Activated CD4-positive, alpha-beta T cell treated with anti-CD3 and anti-CD28 coated beads for 1 hour (primary cell): ENCODE data around the gene ALDOA.

Source experiments
- DNase-seq: peaks from one replicate; pipeline ENCODE4 v3.0.0-alpha.2; 2020

ALDOA gene

GRCh38 chr16:30070490-30070889 is 4.9 kb downstream of the ALDOA start:
- DNase-seq, result no peak

DNA sequence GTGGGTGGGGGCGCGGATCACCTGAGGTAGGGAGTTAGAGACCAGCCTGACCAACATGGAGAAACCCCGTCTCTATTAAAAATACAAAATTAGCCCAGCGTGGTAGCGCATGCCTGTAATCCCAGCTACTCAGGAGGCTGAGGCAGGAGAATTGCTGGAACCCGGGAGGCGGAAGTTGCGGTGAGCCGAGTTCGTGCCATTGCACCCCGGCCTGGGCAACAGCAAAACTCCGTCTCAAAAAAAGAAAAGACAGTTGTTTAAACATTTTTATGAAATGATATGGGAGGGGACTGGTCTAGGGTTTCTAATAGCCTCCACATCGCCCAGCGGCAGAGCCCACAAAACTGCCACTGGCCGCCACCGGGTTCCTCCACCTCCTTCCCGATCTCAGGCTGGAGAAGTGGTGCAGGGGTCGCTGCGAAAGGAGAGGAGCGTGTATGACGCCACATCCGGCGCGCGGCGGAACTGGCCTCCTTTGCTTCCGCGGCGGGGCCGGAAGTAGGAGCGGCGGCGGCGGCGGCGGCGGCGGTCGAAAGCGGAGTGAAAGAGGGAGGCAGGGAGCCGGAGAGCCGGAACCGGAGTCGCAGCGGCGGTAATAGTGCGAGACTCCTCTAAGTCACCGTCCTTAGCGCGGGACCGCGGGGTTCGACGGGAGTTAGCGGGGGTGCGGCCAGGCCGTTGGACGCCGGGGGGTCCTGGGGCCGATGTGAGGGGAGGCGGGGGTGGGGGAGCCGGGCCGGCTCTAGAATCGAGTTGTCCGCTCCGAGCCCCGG is 10.1 kb downstream of the ALDOA start, which contains the start of gene PPP4C:
TSS of gene PPP4C (plus strand) at position 492 of the 773 bp plus-strand sequence. CDS start 384 bp downstream, outside the sequence.
- DNase-seq, result peak; percentile 83

DNA sequence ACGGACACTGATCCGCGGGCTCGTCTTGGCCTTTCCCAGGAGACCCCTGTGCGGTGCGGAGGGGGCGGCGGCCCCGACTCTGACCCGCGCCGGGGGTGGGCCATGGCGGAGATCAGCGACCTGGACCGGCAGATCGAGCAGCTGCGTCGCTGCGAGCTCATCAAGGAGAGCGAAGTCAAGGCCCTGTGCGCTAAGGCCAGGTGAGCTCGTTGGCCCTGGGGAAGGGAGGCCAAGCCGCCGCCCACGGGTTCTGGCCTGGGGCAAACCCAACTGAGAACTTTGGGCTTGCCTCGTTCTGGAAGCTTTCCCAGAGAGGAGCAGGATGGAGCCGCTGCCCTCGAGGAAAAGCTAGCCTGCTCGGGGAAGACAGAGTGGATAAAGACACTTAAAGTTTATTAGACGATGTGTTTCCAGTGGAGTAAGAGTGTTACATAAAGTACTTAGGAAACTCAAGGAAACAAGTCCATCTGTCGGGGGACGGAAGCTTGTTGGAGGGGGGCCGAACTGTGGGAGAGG is 10.8 kb downstream of the ALDOA start:
- DNase-seq, result no peak

DNA sequence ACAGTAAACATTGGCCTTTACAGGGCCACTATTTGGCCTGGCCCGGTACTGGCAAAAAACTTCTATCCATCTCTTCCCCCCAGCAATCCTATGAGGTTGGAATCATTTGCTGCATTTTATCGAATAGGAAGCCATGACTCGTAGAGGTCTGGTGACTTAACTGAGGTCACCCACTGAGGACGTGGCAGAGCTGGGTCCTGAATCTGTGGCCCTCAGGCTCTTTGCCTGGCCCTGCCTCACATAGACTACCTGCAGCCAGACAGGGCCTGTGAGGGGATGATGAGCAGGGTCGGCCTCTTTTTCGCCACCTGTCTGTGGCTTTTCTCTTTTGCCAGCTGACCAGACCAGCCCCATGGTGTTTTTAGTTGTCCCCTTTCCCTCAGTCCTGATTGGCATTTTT is 12.1 kb downstream of the ALDOA start:
- DNase-seq, result no peak

GRCh38 chr16:30078744-30079143 is 13.2 kb downstream of the ALDOA start:
- no peak for DNase-seq

DNA sequence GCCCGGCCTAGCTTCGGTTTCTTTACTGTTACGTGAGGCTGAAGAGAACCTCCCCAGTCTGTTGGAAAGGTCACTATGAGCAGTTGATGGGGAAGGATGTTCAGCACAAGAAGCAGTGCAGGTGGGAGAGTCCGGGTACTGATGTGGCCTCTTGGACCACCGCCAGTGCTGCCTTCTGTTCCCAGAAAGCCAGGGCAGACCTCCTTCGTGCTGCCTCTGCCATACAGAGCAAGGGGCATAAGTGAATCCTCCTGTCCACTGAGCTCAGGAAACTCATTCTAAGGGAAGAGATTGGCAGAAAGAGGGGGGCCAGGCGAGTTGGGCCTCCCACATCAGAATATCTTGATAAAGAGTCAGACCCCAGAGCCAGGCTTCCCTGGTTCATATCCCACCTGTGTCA is 13.9 kb downstream of the ALDOA start:
- no peak for DNase-seq

DNA sequence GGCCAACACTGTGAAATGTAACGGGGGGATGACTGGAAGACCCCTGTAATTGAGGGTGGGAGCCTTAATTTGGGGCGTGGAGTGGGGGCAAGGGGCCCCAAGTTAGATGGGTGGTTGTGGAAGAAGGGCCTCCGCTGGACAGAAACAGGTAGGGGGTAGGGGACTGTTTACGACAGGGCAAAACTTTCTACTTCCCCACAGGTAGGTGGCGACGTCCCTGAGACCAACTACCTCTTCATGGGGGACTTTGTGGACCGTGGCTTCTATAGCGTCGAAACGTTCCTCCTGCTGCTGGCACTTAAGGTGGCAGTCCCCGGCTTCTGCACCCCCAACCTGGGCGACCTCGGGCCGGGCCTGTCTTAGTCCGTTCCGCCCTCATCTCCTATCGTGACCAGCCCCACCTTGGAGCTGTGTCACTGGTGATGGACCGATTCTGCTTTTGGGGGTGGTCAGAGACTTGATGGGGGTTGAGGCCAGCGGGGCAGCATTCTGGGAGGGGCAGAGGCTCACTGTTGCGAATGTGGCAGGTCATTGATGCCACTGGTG is 17.1 kb downstream of the ALDOA start:
- no peak for DNase-seq

GRCh38 chr16:30083216-30084055 is 17.9 kb downstream of the ALDOA start:
- no peak for DNase-seq

- DNase-seq, result no peak
Measured at GRCh38 chr16:30084096-30084815, 18.7 kb downstream of the ALDOA start.

GRCh38 chr16:30084816-30085159 is 19.2 kb downstream of the ALDOA start:
- no peak for DNase-seq

DNA sequence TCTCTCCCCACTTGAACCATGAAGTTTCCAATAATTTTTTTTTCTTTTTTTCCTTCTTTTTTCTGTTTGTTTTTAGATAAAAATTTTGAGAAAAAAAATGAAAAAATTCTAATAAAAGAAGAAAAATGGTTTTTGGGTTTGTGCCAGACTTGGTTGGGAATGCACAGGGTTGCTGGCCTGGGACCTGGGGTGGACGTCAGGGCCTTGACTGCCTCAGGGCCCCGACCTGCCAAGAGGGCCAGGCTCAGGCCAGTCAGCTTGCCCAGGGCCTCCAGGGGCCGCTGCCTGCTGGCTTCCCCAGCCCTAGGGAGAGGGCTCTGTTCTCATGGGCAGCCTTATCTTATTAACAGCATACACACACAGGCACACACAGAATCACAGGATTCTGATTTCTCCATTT is 19.7 kb downstream of the ALDOA start:
- no peak for DNase-seq

- no peak for DNase-seq
Measured at GRCh38 chr16:30085820-30086219, 20.3 kb downstream of the ALDOA start.

GRCh38 chr16:30086291-30087140 is 21.0 kb downstream of the ALDOA start:
- DNase-seq, result no peak

DNA sequence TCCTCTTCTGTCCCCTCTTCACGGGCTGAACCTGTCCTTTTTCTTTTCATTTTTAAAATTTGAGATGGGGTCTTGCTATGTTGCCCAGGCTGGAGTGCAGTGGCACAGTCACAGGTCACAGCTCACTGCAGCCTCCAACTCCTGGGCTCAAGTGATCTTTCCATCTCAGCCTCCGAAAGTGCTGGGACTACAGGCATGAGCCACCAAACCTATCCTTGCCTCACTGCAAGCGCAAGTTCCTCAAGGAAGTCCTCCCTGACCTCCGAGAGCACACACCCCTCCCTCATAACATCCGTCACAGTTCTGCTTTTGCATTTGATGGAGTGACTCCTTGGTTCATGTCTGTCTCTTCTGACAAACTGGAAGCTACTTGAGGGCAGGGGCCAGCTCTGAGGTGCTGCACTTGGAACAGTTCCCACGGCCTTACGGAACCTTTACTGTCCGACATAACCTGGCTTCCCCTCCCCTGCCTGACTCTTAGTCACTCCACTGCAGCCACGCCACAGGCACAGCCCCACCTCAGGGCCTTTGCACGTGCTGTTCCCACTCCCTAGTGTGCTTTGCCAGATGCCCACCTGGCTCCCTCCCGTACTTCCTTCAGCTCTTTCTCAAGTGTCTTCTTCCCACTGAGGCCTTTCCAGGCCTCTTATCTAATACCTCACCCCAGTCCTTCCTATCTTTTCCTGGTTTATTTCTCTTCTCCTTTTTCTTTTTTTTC is 21.8 kb downstream of the ALDOA start:
- DNase-seq, result no peak

- no peak for DNase-seq
Measured at GRCh38 chr16:30088237-30088831, 22.8 kb downstream of the ALDOA start.

DNA sequence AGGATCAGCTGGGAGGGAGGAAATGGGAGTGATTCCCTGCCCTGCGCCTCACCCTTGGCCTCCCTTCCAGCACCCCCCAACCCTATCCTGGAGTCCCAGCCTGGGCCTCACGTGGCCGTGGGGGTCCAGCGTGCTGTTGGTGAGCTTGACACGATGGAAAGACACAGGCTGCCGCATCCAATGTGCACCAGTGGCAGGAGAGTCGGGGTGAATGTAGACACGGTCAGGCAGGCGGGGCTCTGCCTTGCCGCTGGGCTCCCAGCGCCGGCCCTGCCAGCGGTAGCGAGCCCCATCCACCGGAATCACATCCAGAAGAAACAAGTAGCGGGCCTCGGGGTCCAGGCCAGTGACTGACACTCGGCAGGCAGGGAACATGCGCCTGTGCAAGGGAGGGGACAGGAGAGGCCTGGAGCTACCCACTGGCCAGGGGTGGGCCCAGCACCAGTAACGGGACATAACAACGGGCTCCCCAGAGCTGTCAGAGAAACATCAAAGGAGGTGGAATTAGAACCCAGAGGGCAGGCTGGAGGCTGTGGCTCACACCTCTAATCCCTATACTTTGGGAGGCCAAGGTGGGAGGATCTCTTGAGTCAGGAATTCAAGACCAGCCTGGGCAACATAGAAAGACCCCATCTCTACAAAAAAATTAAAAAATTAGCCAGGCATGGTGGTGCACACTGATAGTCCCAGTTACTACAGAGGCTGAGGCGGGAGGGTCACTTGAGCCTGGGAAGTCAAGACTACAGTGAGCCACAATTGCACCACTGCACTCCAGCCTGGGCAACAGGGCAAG is 23.5 kb downstream of the ALDOA start:
- no peak for DNase-seq

DNA sequence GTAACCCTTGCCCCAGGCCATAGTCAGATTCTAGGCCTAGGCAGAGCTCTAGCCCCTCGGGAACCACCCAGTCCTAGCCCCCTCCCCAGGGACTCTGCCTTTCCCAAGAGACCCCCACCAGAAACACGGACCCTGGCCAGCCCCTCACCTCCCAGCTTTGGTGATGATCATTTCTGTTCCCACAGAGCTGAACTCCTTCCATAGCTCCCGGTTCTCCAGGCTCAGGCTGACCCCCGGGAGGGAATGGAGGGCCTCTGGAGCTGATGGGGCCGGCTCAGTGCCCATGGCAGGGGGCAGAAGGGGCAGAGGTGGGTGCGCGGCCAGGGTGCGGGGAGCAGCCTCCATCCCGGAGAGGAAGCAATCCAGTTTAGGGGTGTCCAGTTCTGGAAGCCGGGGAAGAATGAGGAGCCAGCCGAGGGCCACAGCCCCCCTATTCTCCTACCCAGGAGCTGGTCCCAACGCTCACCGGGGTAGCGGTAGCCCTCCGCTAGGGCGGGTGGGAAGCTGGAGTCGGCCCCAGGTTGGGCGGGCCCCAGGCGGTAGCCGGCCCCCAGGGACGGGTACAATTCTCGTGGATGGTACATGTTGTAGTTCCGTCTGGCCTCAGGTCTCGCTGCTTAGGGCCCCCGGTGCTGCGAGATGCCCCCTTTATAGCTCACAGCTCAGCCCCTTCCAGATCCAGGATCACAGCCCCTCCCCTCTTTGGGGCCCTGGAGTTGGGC is 25.2 kb downstream of the ALDOA start:
- no peak for DNase-seq

DNA sequence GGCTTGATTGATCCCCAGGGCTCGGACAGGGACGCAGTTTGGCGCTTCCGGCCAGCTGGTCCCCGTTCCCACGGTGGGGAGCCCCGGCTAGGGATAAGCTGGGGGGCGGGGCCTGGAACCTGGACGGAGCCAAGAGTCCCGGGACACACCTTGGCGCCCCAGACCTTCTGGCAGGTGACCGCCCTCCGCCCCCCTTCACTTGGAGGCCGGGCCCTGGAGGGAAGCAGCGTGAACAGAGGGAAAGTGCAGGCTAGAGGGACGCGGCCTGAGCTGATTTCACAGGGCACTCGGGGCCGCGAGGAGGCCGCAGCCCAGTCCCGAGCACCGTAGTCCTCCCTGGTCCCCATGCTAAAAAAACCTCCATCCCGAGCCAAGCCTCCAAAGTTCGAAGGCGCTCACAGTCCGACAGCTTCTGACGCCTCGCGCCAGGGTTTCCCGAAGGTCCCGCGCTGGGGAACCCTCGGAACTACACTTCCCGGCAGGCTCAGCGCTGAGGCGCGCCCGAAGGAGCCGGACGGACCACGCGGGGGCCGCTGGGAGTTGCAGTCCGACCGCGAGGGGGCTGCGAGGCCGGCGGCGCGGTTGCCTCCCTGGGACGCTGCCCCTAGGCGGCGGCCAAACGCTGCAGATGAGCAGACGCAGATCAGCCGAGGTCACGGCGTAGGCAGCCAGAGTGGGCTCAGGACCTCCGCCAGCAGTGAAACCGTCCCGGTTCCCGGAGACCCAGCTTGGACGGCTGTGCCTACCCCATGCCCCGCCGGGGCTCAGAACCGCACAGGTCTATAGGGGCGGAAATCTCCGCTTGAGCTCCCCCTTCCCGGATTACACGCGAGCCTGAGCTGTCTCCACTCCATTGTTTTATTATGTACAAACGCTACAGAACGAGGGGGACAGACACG is 26.2 kb downstream of the ALDOA start, which contains the start of gene TBX6:
TSS of gene TBX6 (minus strand) at position 451 of the 899 bp plus-strand sequence. CDS start 731 bp downstream, outside the sequence.
- peak; percentile 91 for DNase-seq
